GM21737 (cell line): ENCODE results near the gene DDX41.

Experiments used
- ATAC-seq: cut with Tn5 transposase; IDR thresholded peaks from one replicate; pipeline ENCODE4 v1.9.1; 2021; ENCODE audit warnings: mild to moderate bottlenecking, moderate library complexity; ENCODE audit not compliant: unreplicated experiment

DDX41 gene

GRCh38 chr5:177499842-177500241, 16.9 kb downstream of the DDX41 start:
- ATAC-seq: no peak

- ATAC-seq: no peak
Measured at GRCh38 chr5:177498013-177498787, 18.6 kb downstream of the DDX41 start.

- peak; percentile 69 for ATAC-seq
Measured at GRCh38 chr5:177497292-177498012, 19.3 kb downstream of the DDX41 start, which contains the start of gene PDLIM7. Gene PDLIM7, minus strand, starts transcription at chr5:177497604. Its CDS starts 1,092 bp downstream, at chr5:177496512.

GRCh38 chr5:177496727-177497291, 20.0 kb downstream of the DDX41 start:
- no peak for ATAC-seq

GRCh38 chr5:177496070-177496726, 20.6 kb downstream of the DDX41 start:
- ATAC-seq: no peak

GRCh38 chr5:177495243-177496060, 21.3 kb downstream of the DDX41 start:
- no peak for ATAC-seq

- ATAC-seq: no peak
Measured at GRCh38 chr5:177494346-177495195, 22.2 kb downstream of the DDX41 start.

GRCh38 chr5:177493795-177494345, 22.9 kb downstream of the DDX41 start:
- no peak for ATAC-seq

- ATAC-seq: no peak
Measured at GRCh38 chr5:177492841-177493240, 23.9 kb downstream of the DDX41 start.

- ATAC-seq: no peak
Measured at GRCh38 chr5:177491983-177492746, 24.6 kb downstream of the DDX41 start.

- ATAC-seq: no peak
Measured at GRCh38 chr5:177491429-177491945, 25.3 kb downstream of the DDX41 start.

GRCh38 chr5:177490992-177491391, 25.8 kb downstream of the DDX41 start:
- no peak for ATAC-seq

GRCh38 chr5:177490311-177490991, 26.3 kb downstream of the DDX41 start:
- ATAC-seq: no peak

- ATAC-seq: no peak
Measured at GRCh38 chr5:177489119-177489716, 27.5 kb downstream of the DDX41 start.

- no peak for ATAC-seq
Measured at GRCh38 chr5:177487975-177488374, 28.8 kb downstream of the DDX41 start.

GRCh38 chr5:177487144-177487543, 29.6 kb downstream of the DDX41 start:
- ATAC-seq: no peak

- ATAC-seq: no peak
Measured at GRCh38 chr5:177486256-177486655, 30.5 kb downstream of the DDX41 start.
